ENCODE measurements around the gene SMC5. TPM values are rescaled to one million over a fixed set of nuclear protein-coding genes. Genes with fewer than 3 reads are reported as not detected.

The SMC5 gene
- total and polyA plus RNA-seq, 4 donors, result 5.6 to 70.8 (median 10.3) TPM

GRCh38 chr9:70390933-70391341 lies 132.2 kb downstream of the SMC5 start:
- 88% methylated on average over 2 of the region's 2 CpGs for WGBS
- Histone ChIP-seq H3K4me3 (ENCODE audit: low read depth in 1 of 3, low read length in 3 of 3) (no peak overlapping the region), H3K36me3 (ENCODE audit: control insufficient read depth in 4 of 4, insufficient read depth in 3 of 4, low read depth in 1 of 4, low read length in 3 of 4) (peaks cover 3 to 15% (median 10%) of the 10 kb centered on the region in 4 donors), H3K27ac (ENCODE audit: low read depth in 1 of 2, low read length in 2 of 2) (no peak overlapping the region), H3K27me3 (ENCODE audit: control insufficient read depth in 4 of 4, insufficient read depth in 4 of 4, low read length in 3 of 4) (no peaks in the 10 kb centered on the region), H3K9me3 (ENCODE audit: control insufficient read depth in 4 of 4, low read length in 3 of 4) (no peaks in the 10 kb centered on the region), H3K9ac (ENCODE audit: low read depth in 1 of 2, low read length in 2 of 2) (no peak overlapping the region), H3K4me1 (ENCODE audit: control insufficient read depth in 4 of 4, insufficient read depth in 4 of 4, low read length in 3 of 4) (peaks cover 5 to 44% (median 25%) of the 10 kb centered on the region in 4 donors)
- DNase-seq (ENCODE audit: low spot score), result no peak
- TF ChIP-seq CTCF (IDR thresholded peaks at IDR 0.05; ENCODE audit: low read depth, low read length, missing input control), result no peak
- no peak for TF ChIP-seq FOXA1 (IDR thresholded peaks at IDR 0.05)
- no peak for TF ChIP-seq RAD21 (IDR thresholded peaks at IDR 0.05)
- TF ChIP-seq MAX (IDR thresholded peaks at IDR 0.05), result no peak
- TF ChIP-seq TAF1 (conservative IDR thresholded peaks at IDR 0.05), result no peak
- no peak for TF ChIP-seq SP1 (IDR thresholded peaks at IDR 0.05)
- TF ChIP-seq ZBTB33 (IDR thresholded peaks at IDR 0.05), result no peak
- no peak for TF ChIP-seq FOXA2 (IDR thresholded peaks at IDR 0.05)
- no peak for TF ChIP-seq HNF4G (IDR thresholded peaks at IDR 0.05)
- TF ChIP-seq RXRA (IDR thresholded peaks at IDR 0.05), result no peak
- no peak for TF ChIP-seq JUND (IDR thresholded peaks at IDR 0.05)
- TF ChIP-seq EGR1 (IDR thresholded peaks at IDR 0.05; ENCODE audit: low read depth in 2 of 2), result no peak
- no peak for TF ChIP-seq YY1 (IDR thresholded peaks at IDR 0.05)
- no peak for TF ChIP-seq REST (IDR thresholded peaks at IDR 0.05)
- TF ChIP-seq HNF4A (conservative IDR thresholded peaks at IDR 0.05), result no peak
- TF ChIP-seq GABPA (IDR thresholded peaks at IDR 0.05 in 1 of 2, conservative IDR thresholded peaks at IDR 0.05 in 1 of 2), result no peak
- TF ChIP-seq ATF3 (IDR thresholded peaks at IDR 0.05), result no peak
- no peak for TF ChIP-seq NR2F2 (IDR thresholded peaks at IDR 0.05)

Data from liver (tissue), 9 donors.